H9 (cell line): ENCODE measurements around the gene ARHGAP8. TPM values are rescaled to one million over a fixed set of nuclear protein-coding genes. Genes with fewer than 3 reads are reported as not detected.

Experiments
- DNase-seq: peaks from one replicate; pipeline ENCODE4 v3.0.0-alpha.2; 2017
- H2AFZ ChIP-seq: one replicate; pipeline ENCODE4 v1.6.1; 2013; ENCODE audit warnings: mild to moderate bottlenecking, low read length, control low read depth, moderate library complexity
- H2AK5ac ChIP-seq: 2 replicates; pipeline ENCODE4 v1.6.1; 2013; ENCODE audit warnings: low read length, control low read depth, mixed read lengths; ENCODE audit not compliant: insufficient read length
- H2BK120ac ChIP-seq: one replicate; pipeline ENCODE4 v1.6.1; 2013; ENCODE audit warnings: low read depth, mild to moderate bottlenecking, low read length, control low read depth, inconsistent platforms; ENCODE audit not compliant: poor library complexity, severe bottlenecking
- H2BK12ac ChIP-seq: 2 replicates; pipeline ENCODE4 v1.6.1; 2013; ENCODE audit warnings: low read length, control low read depth, mixed read lengths, low read depth; ENCODE audit not compliant: insufficient read length
- H2BK15ac ChIP-seq: 2 replicates; pipeline ENCODE4 v1.6.1; 2013; ENCODE audit warnings: low read depth, low read length, control low read depth
- H2BK20ac ChIP-seq: one replicate; pipeline ENCODE4 v1.6.1; 2013; ENCODE audit warnings: low read depth, mild to moderate bottlenecking, low read length, control low read depth, inconsistent platforms; ENCODE audit not compliant: poor library complexity, severe bottlenecking
- H2BK5ac ChIP-seq: 2 replicates; pipeline ENCODE4 v1.6.1; 2013; ENCODE audit warnings: low read length, control low read depth, mixed read lengths; ENCODE audit not compliant: insufficient read length
- H3K14ac ChIP-seq: 2 replicates; pipeline ENCODE4 v1.6.1; 2013; ENCODE audit warnings: low read length, control low read depth; ENCODE audit not compliant: insufficient read depth
- H3K18ac ChIP-seq: 2 replicates; pipeline ENCODE4 v1.6.1; 2013; ENCODE audit warnings: low read depth, mild to moderate bottlenecking, mixed read lengths, low read length, control low read depth; ENCODE audit not compliant: insufficient read length
- H3K23ac ChIP-seq: 2 replicates; pipeline ENCODE4 v1.6.1; 2013; ENCODE audit warnings: low read length, control low read depth, mixed read lengths, low read depth; ENCODE audit not compliant: insufficient read length
- H3K23me2 ChIP-seq: 2 replicates; pipeline ENCODE4 v1.6.1; 2013; ENCODE audit warnings: low read depth, mild to moderate bottlenecking, mixed read lengths, low read length, control low read depth; ENCODE audit not compliant: insufficient read length, poor library complexity, severe bottlenecking
- H3K27ac ChIP-seq: 2 replicates; pipeline ENCODE4 v1.5.1; 2013; ENCODE audit warnings: low read length, control low read depth, mixed read lengths, low read depth; ENCODE audit not compliant: insufficient read length
- H3K27me3 ChIP-seq: 2 replicates; pipeline ENCODE4 v1.6.1; 2013; ENCODE audit warnings: low read length, control low read depth, inconsistent platforms; ENCODE audit not compliant: insufficient read depth
- H3K4ac ChIP-seq: 2 replicates; pipeline ENCODE4 v1.6.1; 2013; ENCODE audit warnings: low read depth, mild to moderate bottlenecking, control low read depth, inconsistent platforms, low read length, moderate library complexity
- H3K4me1 ChIP-seq: 2 replicates; pipeline ENCODE4 v1.6.1; 2013; ENCODE audit warnings: low read length, control low read depth, inconsistent platforms; ENCODE audit not compliant: insufficient read depth
- H3K4me2 ChIP-seq: 2 replicates; pipeline ENCODE4 v1.6.1; 2013; ENCODE audit warnings: low read length, control low read depth, mixed read lengths; ENCODE audit not compliant: insufficient read length, insufficient read depth
- H3K56ac ChIP-seq: 2 replicates; pipeline ENCODE4 v1.6.1; 2013; ENCODE audit warnings: low read depth, mild to moderate bottlenecking, mixed read lengths, low read length, control low read depth; ENCODE audit not compliant: insufficient read length
- H3K79me1 ChIP-seq: 2 replicates; pipeline ENCODE4 v1.6.1; 2013; ENCODE audit warnings: low read depth, mild to moderate bottlenecking, moderate library complexity, low read length, control low read depth, inconsistent platforms; ENCODE audit not compliant: insufficient read depth, poor library complexity, severe bottlenecking
- H3K79me2 ChIP-seq: 2 replicates; pipeline ENCODE4 v1.6.1; 2013; ENCODE audit warnings: low read length, control low read depth, inconsistent platforms; ENCODE audit not compliant: insufficient read depth
- H3K9ac ChIP-seq: 2 replicates; pipeline ENCODE4 v1.6.1; 2013; ENCODE audit warnings: low read length, control low read depth, mixed read lengths; ENCODE audit not compliant: insufficient read length; ENCODE audit errors: extremely low read depth
- H3K9me3 ChIP-seq: one replicate; pipeline ENCODE4 v1.6.1; 2013; ENCODE audit warnings: low read depth, low read length, inconsistent platforms; ENCODE audit not compliant: control insufficient read depth
- H3T11ph ChIP-seq: one replicate; pipeline ENCODE4 v1.6.1; 2013; ENCODE audit warnings: mild to moderate bottlenecking, low read length, control low read depth, inconsistent platforms
- H4K20me1 ChIP-seq: one replicate; pipeline ENCODE4 v1.6.1; 2013; ENCODE audit not compliant: control insufficient read depth, insufficient read length, insufficient read depth
- H4K5ac ChIP-seq: 2 replicates; pipeline ENCODE4 v1.6.1; 2013; ENCODE audit warnings: low read depth, mild to moderate bottlenecking, mixed read lengths, low read length, control low read depth; ENCODE audit not compliant: insufficient read length
- H4K8ac ChIP-seq: replicated peaks from 2 replicates; pipeline ENCODE4 v1.6.1; 2013; ENCODE audit warnings: low read length, control low read depth, mixed read lengths, low read depth; ENCODE audit not compliant: insufficient read length
- H4K91ac ChIP-seq: 2 replicates; pipeline ENCODE4 v1.6.1; 2013; ENCODE audit warnings: low read depth, mild to moderate bottlenecking, moderate library complexity, mixed read lengths, low read length, control low read depth; ENCODE audit not compliant: insufficient read length
- H3K27ac Mint-ChIP-seq, 3 experiments: 2 replicates in 2 of 3; 3 replicates in 1 of 3; pipeline ENCODE4 v1.8.0; 2020 to 2021; ENCODE audit warnings: mixed read lengths in 3 of 3, mild to moderate bottlenecking in 1 of 3, moderate library complexity in 1 of 3
- H3K27me3 Mint-ChIP-seq: 2 replicates; pipeline ENCODE4 v1.8.0; 2021; ENCODE audit warnings: low read depth, mild to moderate bottlenecking, moderate library complexity, mixed read lengths
- H3K36me3 Mint-ChIP-seq, 3 experiments: 2 replicates in 2 of 3; 3 replicates in 1 of 3; pipeline ENCODE4 v1.8.0; 2020 to 2021; ENCODE audit warnings: low read depth in 3 of 3, mixed read lengths in 3 of 3; ENCODE audit not compliant: insufficient read depth in 1 of 3
- H3K4me1 Mint-ChIP-seq, 2 experiments: 2 replicates each; pipeline ENCODE4 v1.8.0; 2020; ENCODE audit warnings: mixed read lengths in 2 of 2
- H3K4me3 Mint-ChIP-seq, 2 experiments: 2 replicates in 1 of 2; 3 replicates in 1 of 2; pipeline ENCODE4 v1.8.0; 2020 to 2021; ENCODE audit warnings: mild to moderate bottlenecking in 2 of 2, mixed read lengths in 2 of 2, moderate library complexity in 1 of 2
- H3K9me3 Mint-ChIP-seq, 2 experiments: 2 replicates in 1 of 2; 3 replicates in 1 of 2; pipeline ENCODE4 v1.8.0; 2020; ENCODE audit warnings: mild to moderate bottlenecking in 2 of 2, mixed read lengths in 2 of 2, moderate library complexity in 1 of 2
- WGBS: extraction: QIAGEN DNeasy Blood & Tissue Kit; methylation state at CpG from one replicate; pipeline ENCODE4 v1.1.7; 2013; ENCODE audit warnings: missing lambda C conversion rate, low lambda C conversion rate, mixed read lengths; ENCODE audit not compliant: insufficient read length; ENCODE audit errors: extremely low coverage; 5-methylcytosine and 5-hydroxymethylcytosine counted together
- total RNA-seq: library from RNA; stranded (reverse); gene quantifications from 2 replicates; pipeline ENCODE4 v1.2.1, GENCODE V29; 2021
- TF ChIP-seq, protein P1 (sequence below): fragments of 200-600 bp; sonication (generic); conservative IDR thresholded peaks from 3 replicates; pipeline ENCODE4 v1.8.0; 2021; ENCODE audit warnings: antibody characterized with exemption, mild to moderate bottlenecking

The ARHGAP8 gene
- total RNA-seq, 1 experiment from 2014 or later = 35.4 TPM

DNA sequence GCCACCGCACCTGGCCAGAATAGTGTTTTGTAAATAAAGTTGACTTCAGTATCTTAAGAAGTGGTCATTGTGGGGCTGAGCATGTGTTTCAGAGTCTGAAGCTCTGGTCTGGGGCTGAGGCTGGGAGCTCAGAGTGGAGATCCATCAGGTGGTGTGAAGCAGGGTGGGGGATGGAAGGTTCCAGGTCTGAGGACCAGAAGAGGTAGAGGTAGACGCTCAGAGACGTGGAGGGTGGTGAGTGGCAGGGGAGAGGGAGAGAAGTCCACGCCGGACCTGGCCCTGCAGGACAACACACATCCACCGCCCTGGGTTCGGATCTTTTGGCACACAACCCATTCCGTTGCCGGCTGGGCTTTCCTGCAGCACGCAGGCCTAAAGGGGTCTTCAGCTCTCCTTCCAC is 40.7 kb downstream of the ARHGAP8 start:
- peaks cover 8% of the 10 kb centered on the region; the same call in 1 of the 2 replicates for H3K4me1 ChIP-seq
- Mint-ChIP-seq H3K9me3 (no peaks in the 10 kb centered on the region), H3K27me3 (no peaks in the 10 kb centered on the region), H3K36me3 (peaks cover 9 to 27% (median 23%) of the 10 kb centered on the region in 3 experiments; a peak in 6 of 7 replicates), H3K4me1 (peaks cover 28 to 43% of the 10 kb centered on the region in 2 experiments), H3K4me3 (0 out of 5 replicates have a peak overlapping the region, but pooled peaks of 1 of the 2 experiments have one; percentile 16), H3K27ac (peak overlapping the region; percentile 62 to 93 (median 74); a peak in 6 of 7 replicates)
- H3K4ac ChIP-seq = no peak overlapping the region
- no peak overlapping the region for H2AK5ac ChIP-seq
- no peaks in the 10 kb centered on the region for H3K9me3 ChIP-seq
- no peak overlapping the region for H4K5ac ChIP-seq
- H4K91ac ChIP-seq = no peak overlapping the region
- no peak overlapping the region for H3T11ph ChIP-seq
- H2AFZ ChIP-seq = no peak overlapping the region
- H2BK20ac ChIP-seq = no peak overlapping the region
- no peak overlapping the region for H3K4me2 ChIP-seq
- no peaks in the 10 kb centered on the region for H3K79me1 ChIP-seq
- no peak overlapping the region for H3K23ac ChIP-seq
- no peaks in the 10 kb centered on the region for H3K27me3 ChIP-seq
- H4K8ac ChIP-seq = no peak overlapping the region
- H3K56ac ChIP-seq = no peak overlapping the region
- no peak overlapping the region for H3K9ac ChIP-seq
- H3K14ac ChIP-seq = no peak overlapping the region
- H3K18ac ChIP-seq = no peak overlapping the region
- H2BK15ac ChIP-seq = no peak overlapping the region
- no CpG with 5 or more reads among the region's 10 CpGs for WGBS
- TF ChIP-seq, protein P1, sequence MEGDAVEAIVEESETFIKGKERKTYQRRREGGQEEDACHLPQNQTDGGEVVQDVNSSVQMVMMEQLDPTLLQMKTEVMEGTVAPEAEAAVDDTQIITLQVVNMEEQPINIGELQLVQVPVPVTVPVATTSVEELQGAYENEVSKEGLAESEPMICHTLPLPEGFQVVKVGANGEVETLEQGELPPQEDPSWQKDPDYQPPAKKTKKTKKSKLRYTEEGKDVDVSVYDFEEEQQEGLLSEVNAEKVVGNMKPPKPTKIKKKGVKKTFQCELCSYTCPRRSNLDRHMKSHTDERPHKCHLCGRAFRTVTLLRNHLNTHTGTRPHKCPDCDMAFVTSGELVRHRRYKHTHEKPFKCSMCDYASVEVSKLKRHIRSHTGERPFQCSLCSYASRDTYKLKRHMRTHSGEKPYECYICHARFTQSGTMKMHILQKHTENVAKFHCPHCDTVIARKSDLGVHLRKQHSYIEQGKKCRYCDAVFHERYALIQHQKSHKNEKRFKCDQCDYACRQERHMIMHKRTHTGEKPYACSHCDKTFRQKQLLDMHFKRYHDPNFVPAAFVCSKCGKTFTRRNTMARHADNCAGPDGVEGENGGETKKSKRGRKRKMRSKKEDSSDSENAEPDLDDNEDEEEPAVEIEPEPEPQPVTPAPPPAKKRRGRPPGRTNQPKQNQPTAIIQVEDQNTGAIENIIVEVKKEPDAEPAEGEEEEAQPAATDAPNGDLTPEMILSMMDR = no peak
- H2BK5ac ChIP-seq = no peak overlapping the region
- no peak for DNase-seq
- no peak overlapping the region for H2BK12ac ChIP-seq
- H4K20me1 ChIP-seq = no peaks in the 10 kb centered on the region
- no peaks in the 10 kb centered on the region for H3K79me2 ChIP-seq
- no peak overlapping the region for H2BK120ac ChIP-seq
- no peaks in the 10 kb centered on the region for H3K23me2 ChIP-seq
- no peak overlapping the region for H3K27ac ChIP-seq
